ENCODE results near the gene CUBN.

- no peak for TF ChIP-seq POLR2A (IDR thresholded peaks at IDR 0.05)
- no peak for TF ChIP-seq CTCF (IDR thresholded peaks at IDR 0.05)
These were observed 312.8 kb downstream of the CUBN start for GRCh38 chr10:16816830-16817124.
